Neuronal stem cell (in vitro differentiated cells): ENCODE results near the gene DEDD.

Experiments used
- DNase-seq: peaks from one replicate; pipeline ENCODE4 v3.0.0-alpha.2; 2013; ENCODE audit warnings: low spot score
- H2AFZ ChIP-seq: one replicate; pipeline ENCODE4 v1.6.1; 2013; ENCODE audit warnings: mild to moderate bottlenecking, low read length, inconsistent platforms
- H2AK5ac ChIP-seq: 2 replicates; pipeline ENCODE4 v1.6.1; 2013; ENCODE audit warnings: low read depth, mild to moderate bottlenecking, inconsistent platforms, low read length, moderate library complexity, mixed read lengths
- H2BK120ac ChIP-seq: 2 replicates; pipeline ENCODE4 v1.6.1; 2013; ENCODE audit warnings: low read depth, mild to moderate bottlenecking, inconsistent platforms, low read length, moderate library complexity, mixed read lengths
- H2BK12ac ChIP-seq: one replicate; pipeline ENCODE4 v1.6.1; 2013; ENCODE audit warnings: low read length, inconsistent platforms
- H2BK15ac ChIP-seq: 2 replicates; pipeline ENCODE4 v1.6.1; 2013; ENCODE audit warnings: mild to moderate bottlenecking, low read length, inconsistent platforms, mixed read lengths
- H2BK5ac ChIP-seq: one replicate; pipeline ENCODE4 v1.6.1; 2013; ENCODE audit warnings: inconsistent platforms, mild to moderate bottlenecking, low read length, moderate library complexity
- H3K14ac ChIP-seq: one replicate; pipeline ENCODE4 v1.6.1; 2013; ENCODE audit warnings: low read length, inconsistent platforms
- H3K18ac ChIP-seq: 2 replicates; pipeline ENCODE4 v1.6.1; 2013; ENCODE audit warnings: low read length, inconsistent platforms
- H3K23ac ChIP-seq: 2 replicates; pipeline ENCODE4 v1.6.1; 2013; ENCODE audit warnings: low read depth, mild to moderate bottlenecking, mixed read lengths, low read length, inconsistent platforms; ENCODE audit not compliant: poor library complexity
- H3K27ac ChIP-seq: replicated peaks from 3 replicates; pipeline ENCODE4 v1.5.1; 2013; ENCODE audit warnings: low read length, inconsistent platforms
- H3K27me3 ChIP-seq, 3 experiments: 2 replicates each; pipeline ENCODE4 v1.6.1; 2013; ENCODE audit warnings: low read length in 3 of 3, mild to moderate bottlenecking in 2 of 3, inconsistent platforms in 1 of 3, low read depth in 1 of 3, mixed read lengths in 1 of 3, moderate library complexity in 1 of 3; ENCODE audit not compliant: control insufficient read depth in 3 of 3, insufficient read depth in 3 of 3
- H3K36me3 ChIP-seq, 2 donors: replicated peaks in 1 of 2; 2 replicates each; pipeline ENCODE4 v1.6.1; 2013; ENCODE audit warnings: low read length in 2 of 2; ENCODE audit not compliant: control insufficient read depth in 2 of 2, insufficient read depth in 2 of 2
- H3K4ac ChIP-seq: 2 replicates; pipeline ENCODE4 v1.6.1; 2013; ENCODE audit warnings: inconsistent platforms, mild to moderate bottlenecking, low read length, moderate library complexity
- H3K4me1 ChIP-seq, 2 donors: 1 replicate in 1 of 2; 2 replicates in 1 of 2; pipeline ENCODE4 v1.6.1; 2013; ENCODE audit warnings: low read length in 2 of 2, low read depth in 1 of 2; ENCODE audit not compliant: control insufficient read depth in 2 of 2, insufficient read depth in 1 of 2
- H3K4me2 ChIP-seq: one replicate; pipeline ENCODE4 v1.6.1; 2013; ENCODE audit warnings: mild to moderate bottlenecking, low read length, inconsistent platforms; ENCODE audit not compliant: insufficient read depth, poor library complexity, severe bottlenecking
- H3K4me3 ChIP-seq, 2 donors: 2 replicates each; pipeline ENCODE4 v1.5.1; 2013; ENCODE audit warnings: low read length in 2 of 2, mild to moderate bottlenecking in 2 of 2, inconsistent platforms in 1 of 2, moderate library complexity in 1 of 2
- H3K79me1 ChIP-seq: one replicate; pipeline ENCODE4 v1.6.1; 2013; ENCODE audit warnings: low read depth, mild to moderate bottlenecking, inconsistent platforms, low read length, moderate library complexity
- H3K9ac ChIP-seq: one replicate; pipeline ENCODE4 v1.6.1; 2013; ENCODE audit warnings: mild to moderate bottlenecking, low read depth, low read length, inconsistent platforms; ENCODE audit not compliant: poor library complexity
- H3K9me3 ChIP-seq, 2 donors: replicated peaks in 1 of 2; 2 replicates each; pipeline versions ENCODE3 to v1.6.1; 2013; ENCODE audit warnings: low read length in 2 of 2, mild to moderate bottlenecking in 2 of 2, inconsistent platforms in 1 of 2, low read depth in 1 of 2, mixed read lengths in 1 of 2, moderate library complexity in 1 of 2; ENCODE audit not compliant: control insufficient read depth in 2 of 2, insufficient read depth in 1 of 2
- H4K8ac ChIP-seq: one replicate; pipeline ENCODE4 v1.6.1; 2013; ENCODE audit warnings: low read depth, mild to moderate bottlenecking, inconsistent platforms, low read length, moderate library complexity
- H4K91ac ChIP-seq: one replicate; pipeline ENCODE4 v1.6.1; 2013; ENCODE audit warnings: low read length, low read depth, mild to moderate bottlenecking, inconsistent platforms; ENCODE audit not compliant: poor library complexity
- WGBS, 2 donors: extraction: QIAGEN DNeasy Blood & Tissue Kit; methylation state at CpG; one replicate each; pipeline ENCODE4 v1.1.7; 2013; ENCODE audit warnings: missing lambda C conversion rate in 2 of 2, mixed read lengths in 1 of 2; ENCODE audit not compliant: insufficient read length in 2 of 2, insufficient replicate concordance in 1 of 2; ENCODE audit errors: extremely low coverage in 2 of 2; 5-methylcytosine and 5-hydroxymethylcytosine counted together

The DEDD gene

GRCh38 chr1:161091093-161091492 is 41.4 kb downstream of the DEDD start:
- Histone ChIP-seq H3K4me2 (no peak overlapping the region), H4K91ac (no peak overlapping the region), H2AK5ac (no peak overlapping the region), H3K27me3 (peaks cover 0 to 57% (median 0%) of the 10 kb centered on the region in 3 experiments), H3K27ac (no peak overlapping the region), H3K9me3 (no peaks in the 10 kb centered on the region), H3K4ac (no peak overlapping the region), H3K4me3 (no peak overlapping the region), H3K14ac (no peak overlapping the region), H4K8ac (no peak overlapping the region), H3K4me1 (no peaks in the 10 kb centered on the region), H3K18ac (no peak overlapping the region), H3K36me3 (no peaks in the 10 kb centered on the region), H3K79me1 (no peaks in the 10 kb centered on the region), H2BK12ac (no peak overlapping the region), H2BK120ac (no peak overlapping the region), H3K23ac (no peak overlapping the region), H2BK5ac (no peak overlapping the region), H3K9ac (no peak overlapping the region), H2BK15ac (no peak overlapping the region), H2AFZ (no peak overlapping the region)
- no CpG with 5 or more reads among the region's 5 CpGs for WGBS, 2 donors
- no peak for DNase-seq

- no peak overlapping the region for H2BK120ac ChIP-seq
- no peak overlapping the region for H2BK15ac ChIP-seq
- no CpG with 5 or more reads among the region's 3 CpGs for WGBS, 2 donors
Observed at GRCh38 chr1:161090617-161091016, 41.9 kb downstream of the DEDD start.

GRCh38 chr1:161089938-161090337 is 42.5 kb downstream of the DEDD start:
- DNase-seq, result no peak
- Histone ChIP-seq H4K8ac (no peak overlapping the region), H3K23ac (no peak overlapping the region), H3K36me3 (no peaks in the 10 kb centered on the region), H3K27me3 (peaks cover 0 to 56% (median 0%) of the 10 kb centered on the region in 3 experiments), H2BK12ac (no peak overlapping the region), H3K9me3 (no peaks in the 10 kb centered on the region), H2BK5ac (no peak overlapping the region), H2AK5ac (no peak overlapping the region), H3K14ac (no peak overlapping the region), H3K18ac (no peak overlapping the region), H2BK120ac (no peak overlapping the region), H3K4me1 (peaks cover 0 to 2% of the 10 kb centered on the region in 2 donors), H2AFZ (no peak overlapping the region), H3K4me3 (no peak overlapping the region), H3K27ac (no peak overlapping the region), H4K91ac (no peak overlapping the region), H3K9ac (no peak overlapping the region), H3K4ac (no peak overlapping the region), H2BK15ac (no peak overlapping the region), H3K79me1 (no peaks in the 10 kb centered on the region), H3K4me2 (no peak overlapping the region)
- no CpG with 5 or more reads among the region's 5 CpGs for WGBS, 2 donors

More at GRCh38 chr1:161090617-161091016, 41.9 kb downstream of the DEDD start:
- no peak for DNase-seq
- H3K9ac ChIP-seq, result no peak overlapping the region
- H3K4me3 ChIP-seq, result no peak overlapping the region
- H3K14ac ChIP-seq, result no peak overlapping the region
- H4K91ac ChIP-seq, result no peak overlapping the region
- no peaks in the 10 kb centered on the region for H3K79me1 ChIP-seq
- H2AFZ ChIP-seq, result no peak overlapping the region
- no peak overlapping the region for H2AK5ac ChIP-seq
- no peak overlapping the region for H3K4me2 ChIP-seq
- H2BK5ac ChIP-seq, result no peak overlapping the region
- H3K23ac ChIP-seq, result no peak overlapping the region
- no peaks in the 10 kb centered on the region for H3K36me3 ChIP-seq
- no peaks in the 10 kb centered on the region for H3K4me1 ChIP-seq
- H3K4ac ChIP-seq, result no peak overlapping the region
- no peak overlapping the region for H3K27ac ChIP-seq
- H3K18ac ChIP-seq, result no peak overlapping the region
- H3K9me3 ChIP-seq, result no peaks in the 10 kb centered on the region
- no peak overlapping the region for H4K8ac ChIP-seq
- H2BK12ac ChIP-seq, result no peak overlapping the region
- H3K27me3 ChIP-seq, result peaks cover 0 to 56% (median 0%) of the 10 kb centered on the region in 3 experiments

GRCh38 chr1:161089251-161089924 is 43.1 kb downstream of the DEDD start, which contains the start of gene NECTIN4:
TSS of gene NECTIN4 (minus strand) at chr1:161089558. CDS start at chr1:161089296, 262 bp downstream.
- no peak within 1 kb of the TSS for H3K4ac ChIP-seq
- no peak within 1 kb of the TSS for H4K91ac ChIP-seq
- no peaks in the 10 kb centered on the region for H3K9me3 ChIP-seq
- no CpG with 5 or more reads among the region's 22 CpGs for WGBS, 2 donors
- H3K4me2 ChIP-seq, result no peak within 1 kb of the TSS
- H3K18ac ChIP-seq, result no peak within 1 kb of the TSS
- peak within 1 kb of the TSS; percentile 31 for H2BK5ac ChIP-seq
- no peak within 1 kb of the TSS for H3K4me3 ChIP-seq
- no peak within 1 kb of the TSS for H3K9ac ChIP-seq
- H3K4me1 ChIP-seq, result peaks cover 0 to 2% of the 10 kb centered on the region in 2 donors
- H4K8ac ChIP-seq, result no peak within 1 kb of the TSS
- no peaks in the 10 kb centered on the region for H3K36me3 ChIP-seq
- H2BK15ac ChIP-seq, result no peak within 1 kb of the TSS
- H3K14ac ChIP-seq, result no peak within 1 kb of the TSS
- H2BK120ac ChIP-seq, result no peak within 1 kb of the TSS
- no peak for DNase-seq
- H2AK5ac ChIP-seq, result peak within 1 kb of the TSS; percentile 19
- no peak within 1 kb of the TSS for H2BK12ac ChIP-seq
- H3K23ac ChIP-seq, result no peak within 1 kb of the TSS
- H3K79me1 ChIP-seq, result no peaks in the 10 kb centered on the region
- H3K27me3 ChIP-seq, result peaks cover 0 to 56% (median 0%) of the 10 kb centered on the region in 3 experiments
- H3K27ac ChIP-seq, result no peak within 1 kb of the TSS
- H2AFZ ChIP-seq, result no peak within 1 kb of the TSS
